ENCODE results near the gene KATNB1.

The KATNB1 gene

GRCh38 chr16:57769541-57770145 is 34.1 kb downstream of the KATNB1 start:
- ChIA-PET CTCF (interaction anchor here (1.0 kb wide), 1 partner anchor 13 kb away, joined by 4 read pairs; no protein-coding TSS in a partner anchor), POLR2A (no interaction called here)
- DNase-seq, result no peak
- H3K36me3 ChIP-seq (ENCODE audit: control insufficient read depth in 4 of 4, insufficient read depth in 4 of 4, low read length in 3 of 4), result peaks cover 0 to 33% (median 13%) of the 10 kb centered on the region in 4 experiments
- H3K27me3 ChIP-seq (replicated peaks in 2 of 5; ENCODE audit: control insufficient read depth in 4 of 5, insufficient read depth in 5 of 5, low read length in 4 of 5), result no peaks in the 10 kb centered on the region
- H3K4me1 ChIP-seq (ENCODE audit: control extremely low read depth in 1 of 4, control insufficient read depth in 4 of 4, insufficient read depth in 4 of 4, low read length in 3 of 4), result peaks cover 0 to 2% (median 0%) of the 10 kb centered on the region in 4 experiments
- H3K27ac ChIP-seq (ENCODE audit: insufficient read depth in 1 of 2, low read depth in 1 of 2, low read length in 2 of 2, poor library complexity in 1 of 2, severe bottlenecking in 2 of 2), result no peak overlapping the region
- WGBS (ENCODE audit: insufficient coverage), result 97% methylated on average over 20 of the region's 22 CpGs
- H3K4me3 ChIP-seq (ENCODE audit: control insufficient read depth in 1 of 7, extremely low read depth in 1 of 7, insufficient read depth in 4 of 7, low read depth in 2 of 7, low read length in 6 of 7), result no peak overlapping the region
- no peaks in the 10 kb centered on the region for H3K9me3 ChIP-seq (ENCODE audit: control extremely low read depth in 1 of 5, control insufficient read depth in 4 of 5, insufficient read depth in 2 of 5, low read depth in 1 of 5, low read length in 4 of 5)

GRCh38 chr16:57770361-57770760 is 34.8 kb downstream of the KATNB1 start:
- H3K4me1 ChIP-seq (ENCODE audit: control extremely low read depth in 1 of 4, control insufficient read depth in 4 of 4, insufficient read depth in 4 of 4, low read length in 3 of 4), result peaks cover 0 to 7% (median 0%) of the 10 kb centered on the region in 4 experiments
- H3K27ac ChIP-seq (ENCODE audit: insufficient read depth in 1 of 2, low read depth in 1 of 2, low read length in 2 of 2, poor library complexity in 1 of 2, severe bottlenecking in 2 of 2), result no peak overlapping the region
- over 99% methylated on average over 15 of the region's 15 CpGs for WGBS (ENCODE audit: insufficient coverage)
- no peak for DNase-seq
- no peaks in the 10 kb centered on the region for H3K27me3 ChIP-seq (replicated peaks in 2 of 5; ENCODE audit: control insufficient read depth in 4 of 5, insufficient read depth in 5 of 5, low read length in 4 of 5)
- H3K4me3 ChIP-seq (ENCODE audit: control insufficient read depth in 1 of 7, extremely low read depth in 1 of 7, insufficient read depth in 4 of 7, low read depth in 2 of 7, low read length in 6 of 7), result no peak overlapping the region
- H3K9me3 ChIP-seq (ENCODE audit: control extremely low read depth in 1 of 5, control insufficient read depth in 4 of 5, insufficient read depth in 2 of 5, low read depth in 1 of 5, low read length in 4 of 5), result no peaks in the 10 kb centered on the region
- H3K36me3 ChIP-seq (ENCODE audit: control insufficient read depth in 4 of 4, insufficient read depth in 4 of 4, low read length in 3 of 4), result peaks cover 0 to 34% (median 13%) of the 10 kb centered on the region in 4 experiments
- CTCF ChIA-PET, result interaction anchor here (1.0 kb wide), 1 partner anchor 14 kb away, joined by 4 read pairs; no protein-coding TSS in a partner anchor
- POLR2A ChIA-PET, result no interaction called here

GRCh38 chr16:57771141-57771785 is 35.7 kb downstream of the KATNB1 start:
- H3K4me3 ChIP-seq (ENCODE audit: control insufficient read depth in 1 of 7, extremely low read depth in 1 of 7, insufficient read depth in 4 of 7, low read depth in 2 of 7, low read length in 6 of 7), result no peak overlapping the region
- no peak for DNase-seq
- ChIA-PET POLR2A (interaction anchor here (1.1 kb wide), 1 partner anchor 46 kb away, joined by 4 read pairs; no protein-coding TSS in a partner anchor), CTCF (interaction anchor here (0.6 to 1.6 kb wide), 2 partner anchors 28 to 161 kb away, joined by 3 to 5 read pairs; no protein-coding TSS in a partner anchor)
- no peaks in the 10 kb centered on the region for H3K9me3 ChIP-seq (ENCODE audit: control extremely low read depth in 1 of 5, control insufficient read depth in 4 of 5, insufficient read depth in 2 of 5, low read depth in 1 of 5, low read length in 4 of 5)
- H3K27ac ChIP-seq (ENCODE audit: insufficient read depth in 1 of 2, low read depth in 1 of 2, low read length in 2 of 2, poor library complexity in 1 of 2, severe bottlenecking in 2 of 2), result no peak overlapping the region
- WGBS (ENCODE audit: insufficient coverage), result 96% methylated on average over 26 of the region's 26 CpGs
- peaks cover 0 to 7% (median 0%) of the 10 kb centered on the region in 4 experiments for H3K4me1 ChIP-seq (ENCODE audit: control extremely low read depth in 1 of 4, control insufficient read depth in 4 of 4, insufficient read depth in 4 of 4, low read length in 3 of 4)
- no peaks in the 10 kb centered on the region for H3K27me3 ChIP-seq (replicated peaks in 2 of 5; ENCODE audit: control insufficient read depth in 4 of 5, insufficient read depth in 5 of 5, low read length in 4 of 5)
- H3K36me3 ChIP-seq (ENCODE audit: control insufficient read depth in 4 of 4, insufficient read depth in 4 of 4, low read length in 3 of 4), result peaks cover 0 to 38% (median 15%) of the 10 kb centered on the region in 4 experiments

- CTCF ChIA-PET, result interaction anchor here (1.6 to 2.0 kb wide), 3 partner anchors 11 to 26 kb away, joined by 5 to 7 read pairs (median 5); no protein-coding TSS in a partner anchor
- WGBS (ENCODE audit: insufficient coverage), result 87% methylated on average over 11 of the region's 11 CpGs
Measured at GRCh38 chr16:57773019-57773418, 37.4 kb downstream of the KATNB1 start.

GRCh38 chr16:57773655-57774295 is 38.2 kb downstream of the KATNB1 start:
- Histone ChIP-seq H3K4me3 (ENCODE audit: control insufficient read depth in 1 of 7, extremely low read depth in 1 of 7, insufficient read depth in 4 of 7, low read depth in 2 of 7, low read length in 6 of 7) (no peak overlapping the region), H3K36me3 (ENCODE audit: control insufficient read depth in 4 of 4, insufficient read depth in 4 of 4, low read length in 3 of 4) (peaks cover 0 to 36% (median 13%) of the 10 kb centered on the region in 4 experiments), H3K9me3 (ENCODE audit: control extremely low read depth in 1 of 5, control insufficient read depth in 4 of 5, insufficient read depth in 2 of 5, low read depth in 1 of 5, low read length in 4 of 5) (no peaks in the 10 kb centered on the region), H3K27me3 (replicated peaks in 2 of 5; ENCODE audit: control insufficient read depth in 4 of 5, insufficient read depth in 5 of 5, low read length in 4 of 5) (no peaks in the 10 kb centered on the region), H3K27ac (ENCODE audit: insufficient read depth in 1 of 2, low read depth in 1 of 2, low read length in 2 of 2, poor library complexity in 1 of 2, severe bottlenecking in 2 of 2) (no peak overlapping the region), H3K4me1 (ENCODE audit: control extremely low read depth in 1 of 4, control insufficient read depth in 4 of 4, insufficient read depth in 4 of 4, low read length in 3 of 4) (peaks cover 0 to 7% (median 0%) of the 10 kb centered on the region in 4 experiments)
- POLR2A ChIA-PET, result no interaction called here
- CTCF ChIA-PET, result interaction anchor here (1.4 to 2.0 kb wide), 3 partner anchors 12 to 21 kb away, joined by 3 to 7 read pairs (median 5); no protein-coding TSS in a partner anchor
- WGBS (ENCODE audit: insufficient coverage), result 100% methylated on average over 5 of the region's 11 CpGs
- no peak for DNase-seq

More at GRCh38 chr16:57773019-57773418, 37.4 kb downstream of the KATNB1 start:
- Histone ChIP-seq H3K36me3 (ENCODE audit: control insufficient read depth in 4 of 4, insufficient read depth in 4 of 4, low read length in 3 of 4) (peaks cover 0 to 36% (median 14%) of the 10 kb centered on the region in 4 experiments), H3K27me3 (replicated peaks in 2 of 5; ENCODE audit: control insufficient read depth in 4 of 5, insufficient read depth in 5 of 5, low read length in 4 of 5) (no peaks in the 10 kb centered on the region), H3K4me3 (ENCODE audit: control insufficient read depth in 1 of 7, extremely low read depth in 1 of 7, insufficient read depth in 4 of 7, low read depth in 2 of 7, low read length in 6 of 7) (no peak overlapping the region), H3K27ac (ENCODE audit: insufficient read depth in 1 of 2, low read depth in 1 of 2, low read length in 2 of 2, poor library complexity in 1 of 2, severe bottlenecking in 2 of 2) (no peak overlapping the region), H3K9me3 (ENCODE audit: control extremely low read depth in 1 of 5, control insufficient read depth in 4 of 5, insufficient read depth in 2 of 5, low read depth in 1 of 5, low read length in 4 of 5) (no peaks in the 10 kb centered on the region), H3K4me1 (ENCODE audit: control extremely low read depth in 1 of 4, control insufficient read depth in 4 of 4, insufficient read depth in 4 of 4, low read length in 3 of 4) (peaks cover 0 to 7% (median 0%) of the 10 kb centered on the region in 4 experiments)
- peak in 1 of 3 donors; percentile 17 for DNase-seq
- POLR2A ChIA-PET, result no interaction called here

- H3K27me3 ChIP-seq (replicated peaks in 2 of 5; ENCODE audit: control insufficient read depth in 4 of 5, insufficient read depth in 5 of 5, low read length in 4 of 5), result no peaks in the 10 kb centered on the region
- 96% methylated on average over 10 of the region's 12 CpGs for WGBS (ENCODE audit: insufficient coverage)
- no peak overlapping the region for H3K27ac ChIP-seq (ENCODE audit: insufficient read depth in 1 of 2, low read depth in 1 of 2, low read length in 2 of 2, poor library complexity in 1 of 2, severe bottlenecking in 2 of 2)
- peaks cover 0 to 7% (median 0%) of the 10 kb centered on the region in 4 experiments for H3K4me1 ChIP-seq (ENCODE audit: control extremely low read depth in 1 of 4, control insufficient read depth in 4 of 4, insufficient read depth in 4 of 4, low read length in 3 of 4)
- H3K4me3 ChIP-seq (ENCODE audit: control insufficient read depth in 1 of 7, extremely low read depth in 1 of 7, insufficient read depth in 4 of 7, low read depth in 2 of 7, low read length in 6 of 7), result no peak overlapping the region
- ChIA-PET CTCF (interaction anchor here (1.1 to 1.7 kb wide), 3 partner anchors 9 to 23 kb away, joined by 3 read pairs; no protein-coding TSS in a partner anchor), POLR2A (no interaction called here)
- H3K36me3 ChIP-seq (ENCODE audit: control insufficient read depth in 4 of 4, insufficient read depth in 4 of 4, low read length in 3 of 4), result peaks cover 2 to 34% (median 9%) of the 10 kb centered on the region in 4 experiments
- no peak for DNase-seq
- H3K9me3 ChIP-seq (ENCODE audit: control extremely low read depth in 1 of 5, control insufficient read depth in 4 of 5, insufficient read depth in 2 of 5, low read depth in 1 of 5, low read length in 4 of 5), result no peaks in the 10 kb centered on the region
Measured at GRCh38 chr16:57774705-57775285, 39.2 kb downstream of the KATNB1 start.
